TTC549 (cell line): ENCODE data around the gene RNLS.
"Not testable (repeated sequence)": the region's sequence is repeated elsewhere in the genome, so short reads cannot be mapped to it uniquely, and the experiment has no call there.

ENCODE experiments used
- FAIRE-seq: peaks from 2 replicates; lab custom pipeline; 2012; peaks lifted over from hg19 to GRCh38; lab: Jason Lieb, UNC

Gene RNLS

DNA sequence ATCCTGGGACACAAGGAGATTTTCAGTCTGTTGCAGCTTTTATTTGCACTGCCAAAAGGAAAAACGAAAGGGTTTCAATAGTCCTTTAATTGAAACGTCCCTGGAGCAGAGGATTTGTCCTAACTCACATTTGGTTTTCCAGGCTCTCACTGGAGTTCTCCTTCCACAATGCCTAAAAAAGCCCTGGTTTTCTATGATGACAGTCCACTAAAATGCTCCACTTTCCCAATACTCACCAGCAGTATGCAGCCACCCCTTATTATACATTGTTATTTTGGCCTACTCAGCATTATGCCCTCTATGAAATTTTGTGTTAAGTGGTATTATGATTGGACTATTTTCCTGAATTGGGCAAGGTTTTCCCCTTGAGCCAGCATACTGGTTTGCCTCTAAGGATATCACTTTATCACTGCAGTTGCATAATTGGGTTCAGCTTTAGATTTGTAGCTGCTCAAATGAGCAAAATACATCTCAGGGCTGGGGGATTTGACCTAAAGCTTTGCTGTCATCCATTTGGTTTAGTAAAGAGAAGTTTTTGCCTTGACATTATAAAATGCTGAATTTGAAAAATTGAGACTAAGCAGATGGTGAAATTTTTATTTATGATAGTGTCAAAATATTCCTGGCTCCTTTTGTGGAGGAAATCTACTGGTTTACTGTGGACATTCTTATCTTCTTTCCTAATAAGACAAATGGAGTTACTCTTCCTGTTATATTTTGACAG is 239.2 kb downstream of the RNLS start:
- FAIRE-seq = no peak

DNA sequence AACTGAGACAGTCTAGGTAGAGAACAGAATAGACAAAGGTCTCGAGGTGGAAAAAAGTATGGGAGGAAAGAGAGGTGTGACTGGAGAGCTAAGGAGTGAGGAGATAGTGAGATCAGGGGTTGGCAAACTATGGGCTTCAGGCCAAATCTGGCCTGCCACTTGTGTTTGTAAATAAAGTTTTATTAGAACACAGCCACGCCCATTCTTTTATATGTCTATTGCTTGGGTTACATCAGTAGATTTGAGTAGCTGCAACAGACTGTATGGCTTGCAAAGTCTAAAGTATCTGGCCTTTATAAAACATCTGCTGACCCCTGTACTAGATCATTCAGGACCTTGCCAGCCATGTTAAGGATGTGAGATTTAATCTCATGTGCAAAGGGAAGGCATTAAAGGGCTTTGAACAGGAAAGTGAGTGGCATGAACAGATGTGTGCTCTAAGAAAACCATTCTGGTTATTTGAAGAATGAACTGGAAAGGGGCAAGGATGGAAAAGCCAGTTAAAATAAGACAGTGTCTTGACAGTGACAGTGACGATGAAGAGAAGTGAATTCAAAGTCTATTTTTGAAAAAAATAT is 240.3 kb downstream of the RNLS start:
- FAIRE-seq = no peak

DNA sequence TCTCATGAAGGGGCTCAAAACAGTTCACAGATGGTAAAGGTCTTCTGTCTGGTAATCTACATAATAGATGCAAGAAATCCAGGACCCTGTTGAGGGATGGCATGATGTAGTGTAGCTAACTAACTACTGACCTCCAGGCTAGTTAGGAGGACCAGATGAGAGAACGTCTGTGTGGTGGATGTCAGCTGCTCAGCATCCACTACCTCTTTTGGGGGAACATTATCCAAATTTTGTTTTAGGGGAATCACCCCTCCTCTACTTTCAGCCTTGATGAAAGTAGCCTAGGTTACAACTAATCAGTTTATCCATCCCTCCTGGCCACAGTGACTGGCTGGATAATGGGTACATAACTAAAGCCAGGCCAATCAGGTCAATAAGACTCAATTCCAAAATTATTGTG is 246.0 kb downstream of the RNLS start:
- FAIRE-seq = no peak

- no peak for FAIRE-seq
Measured at GRCh38 chr10:88336334-88336733, 246.8 kb downstream of the RNLS start.

DNA sequence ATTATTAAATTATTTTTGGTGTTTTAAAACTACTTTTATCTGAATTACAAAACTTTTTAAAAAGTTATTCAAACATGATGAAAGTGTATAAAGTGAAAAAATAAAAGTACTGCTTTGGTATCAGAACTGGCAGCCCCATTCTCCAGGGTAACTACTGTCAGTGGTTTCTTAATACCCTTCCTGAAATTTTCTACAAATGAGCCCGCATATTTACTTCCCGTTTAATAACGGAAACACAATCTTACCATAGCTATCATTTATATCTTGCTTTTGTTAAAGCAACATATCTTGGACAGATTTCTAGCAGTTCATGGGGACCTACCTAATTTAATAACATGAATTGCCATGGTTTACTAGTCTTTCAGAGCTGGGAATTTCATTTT is 249.9 kb downstream of the RNLS start:
- FAIRE-seq = no peak

GRCh38 chr10:88332503-88333247 is 250.4 kb downstream of the RNLS start:
- FAIRE-seq = no peak

- FAIRE-seq = no peak
Measured at GRCh38 chr10:88330174-88330573, 252.9 kb downstream of the RNLS start.

GRCh38 chr10:88322324-88323063 is 260.6 kb downstream of the RNLS start:
- FAIRE-seq = no peak

GRCh38 chr10:88319960-88320517 is 263.1 kb downstream of the RNLS start:
- FAIRE-seq = no peak

GRCh38 chr10:88318803-88319202 is 264.3 kb downstream of the RNLS start:
- FAIRE-seq = no peak

DNA sequence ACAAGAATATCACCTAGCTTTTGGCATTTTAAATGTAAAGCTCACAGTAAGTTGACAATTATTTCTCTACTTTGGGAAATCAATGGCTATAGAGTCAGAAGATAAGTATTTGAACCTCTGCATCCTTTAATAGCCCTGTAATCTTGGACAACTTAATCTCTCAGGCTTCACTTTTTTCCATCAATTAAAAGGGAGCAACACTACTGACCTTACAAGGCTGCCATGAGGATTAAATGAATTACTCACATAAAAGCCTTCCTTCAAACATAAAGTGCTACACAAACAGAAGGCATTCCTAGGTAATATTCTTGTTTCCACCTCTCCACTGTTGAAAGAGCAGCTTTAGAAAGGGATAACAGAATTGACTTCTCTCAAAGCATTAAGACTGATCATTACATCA is 266.0 kb downstream of the RNLS start:
- FAIRE-seq = no peak

DNA sequence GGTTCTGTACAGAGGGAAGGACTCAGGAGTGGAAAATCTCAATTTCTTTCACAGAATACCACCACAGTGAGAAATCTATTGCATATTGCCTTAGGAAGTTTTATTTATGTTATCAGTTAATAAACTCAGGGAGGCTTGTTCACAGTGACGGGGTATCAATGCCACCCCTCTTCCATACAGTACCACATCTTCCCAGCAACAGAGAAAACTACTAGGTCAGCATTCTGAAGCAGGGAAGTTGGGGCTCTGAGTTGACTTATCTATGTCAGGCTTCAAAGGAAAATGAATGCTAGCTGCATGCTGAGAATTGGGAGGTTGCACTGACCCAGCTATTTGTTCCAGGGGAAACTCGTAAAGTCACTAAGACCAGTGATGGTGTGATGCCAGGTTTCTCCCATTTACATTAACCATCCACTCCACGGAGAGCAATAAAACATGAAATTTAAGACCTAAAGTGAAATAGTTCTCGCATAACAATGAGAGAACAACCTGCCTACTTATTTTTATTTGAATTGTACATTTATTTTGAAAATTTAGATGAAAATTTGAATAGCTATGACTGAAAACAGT is 266.7 kb downstream of the RNLS start:
- FAIRE-seq = no peak

DNA sequence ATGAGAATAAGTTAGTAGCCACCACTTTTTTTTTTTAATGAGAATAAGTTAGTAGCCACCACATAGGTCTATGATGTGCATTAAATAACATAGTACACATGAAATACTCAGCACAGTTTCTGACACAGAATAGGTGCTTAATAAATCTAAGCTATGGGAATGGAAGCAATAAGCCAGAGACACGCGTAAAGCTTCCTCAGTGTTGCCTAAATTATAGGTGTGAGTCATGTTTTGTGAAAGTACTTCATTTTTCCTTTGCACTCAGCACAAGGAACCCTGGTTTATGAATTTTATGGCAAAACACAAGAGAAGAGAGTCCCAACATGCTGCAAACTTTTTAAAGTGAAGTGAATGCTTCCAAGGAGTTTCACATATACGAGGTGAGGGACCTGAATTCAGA is 267.4 kb downstream of the RNLS start:
- no peak for FAIRE-seq

- no peak for FAIRE-seq
Measured at GRCh38 chr10:88314362-88314761, 268.8 kb downstream of the RNLS start.

GRCh38 chr10:88313878-88314277 is 269.2 kb downstream of the RNLS start:
- no peak for FAIRE-seq

GRCh38 chr10:88312855-88313254 is 270.3 kb downstream of the RNLS start:
- no peak for FAIRE-seq

GRCh38 chr10:88311264-88311663 is 271.9 kb downstream of the RNLS start:
- no peak for FAIRE-seq

DNA sequence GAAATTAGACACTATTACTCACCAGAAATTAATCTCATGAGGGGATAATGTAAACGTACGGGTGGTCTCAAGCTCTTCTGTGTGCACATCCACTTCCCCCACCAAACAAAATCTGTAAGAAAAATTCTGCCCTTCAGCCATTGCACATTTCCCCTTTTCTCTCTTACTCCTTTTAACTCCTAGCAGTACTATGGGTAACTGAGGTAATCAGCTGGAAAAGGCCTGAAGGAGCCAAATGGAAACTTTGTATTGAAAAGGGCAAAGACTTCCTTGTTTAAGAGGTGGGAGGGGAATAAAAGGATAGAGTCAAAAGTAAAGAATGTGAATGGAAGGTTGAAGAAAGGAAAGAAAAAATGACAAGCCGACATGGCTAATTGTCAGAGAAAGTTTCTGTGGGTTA is 273.8 kb downstream of the RNLS start:
- FAIRE-seq = no peak

DNA sequence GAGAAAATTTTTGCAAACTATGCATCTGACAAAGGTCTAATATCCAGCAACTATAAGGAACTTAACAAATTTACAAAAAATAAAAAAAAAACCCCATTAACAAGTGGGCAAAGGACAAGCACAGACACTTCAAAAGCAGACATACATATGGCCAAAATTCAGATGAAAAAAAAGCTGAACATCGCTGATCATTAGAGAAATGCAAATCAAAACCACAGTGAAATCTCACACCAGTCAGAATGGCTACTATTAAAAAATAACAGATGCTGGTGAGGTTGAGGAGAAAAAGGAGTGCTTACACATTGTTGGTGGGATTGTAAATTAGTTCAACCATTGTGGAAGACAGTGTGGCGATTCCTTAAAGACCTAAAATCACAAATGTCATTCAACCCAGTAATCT is 274.8 kb downstream of the RNLS start:
- FAIRE-seq = not testable (repeated sequence)

- FAIRE-seq = no peak
Measured at GRCh38 chr10:88299787-88300186, 283.3 kb downstream of the RNLS start.

- FAIRE-seq = no peak
Measured at GRCh38 chr10:88297103-88297502, 286.0 kb downstream of the RNLS start.

- no peak for FAIRE-seq
Measured at GRCh38 chr10:88293651-88294230, 289.4 kb downstream of the RNLS start.
